ENCODE results near the gene C1QTNF2.

C1QTNF2 gene

GRCh38 chr5:160303690-160304089, 66.7 kb downstream of the C1QTNF2 start:
- DNase-seq (ENCODE audit: low read depth) = no peak

- no peak for DNase-seq (ENCODE audit: low read depth)
Observed at GRCh38 chr5:160298189-160298588, 72.2 kb downstream of the C1QTNF2 start.

GRCh38 chr5:160297776-160298175, 72.7 kb downstream of the C1QTNF2 start:
- DNase-seq (ENCODE audit: low read depth) = no peak

Measured in activated T-helper 9 cell treated with anti-CD3 and anti-CD28 coated beads, Interleukin-2, amount 50 U/mL, for 16 hours (primary cell).